Peyer's patch (tissue), 4 donors: ENCODE data around the gene SYNJ2. TPM values are rescaled to one million over a fixed set of nuclear protein-coding genes. Genes with fewer than 3 reads are reported as not detected.

Experiments
- DNase-seq, 3 donors: peaks; one replicate each; pipeline ENCODE4 v3.0.0-alpha.2; 2017 to 2019
- H3K27ac ChIP-seq, 4 donors: fragments of 200-600 bp; sonication (generic); one replicate each; pipeline ENCODE4 v1.5.1; 2016 to 2019
- H3K27me3 ChIP-seq, 2 donors: fragments of 200-600 bp; sonication (generic); one replicate each; pipeline ENCODE4 v1.5.1; 2019
- H3K36me3 ChIP-seq, 3 donors: fragments of 200-600 bp; sonication (generic); one replicate each; pipeline ENCODE4 v1.5.1; 2016 to 2019
- H3K4me1 ChIP-seq, 4 donors: fragments of 200-600 bp; sonication (generic); one replicate each; pipeline ENCODE4 v1.5.1; 2016 to 2019
- H3K4me3 ChIP-seq, 4 donors: fragments of 200-600 bp; sonication (generic); 1 replicate in 3 of 4; 2 replicates in 1 of 4; pipeline ENCODE4 v1.5.1; 2016 to 2019; ENCODE audit warnings: mild to moderate bottlenecking in 1 of 4
- H3K9me3 ChIP-seq, 4 donors: fragments of 200-600 bp; sonication (generic); one replicate each; pipeline ENCODE4 v1.5.1; 2016 to 2019; ENCODE audit warnings: mild to moderate bottlenecking in 1 of 4
- POLR2A ChIP-seq, 2 donors: fragments of 450-650 bp; IDR thresholded peaks; one replicate each; pipeline ENCODE4 v1.5.1; 2017; ENCODE audit warnings: antibody characterized with exemption in 2 of 2, mild to moderate bottlenecking in 2 of 2, moderate library complexity in 2 of 2
- total RNA-seq, 4 donors: library from RNA; depleted of rRNA; stranded (reverse); fragments of >200 nt; gene quantifications; one replicate each; pipeline ENCODE4 v1.1.0, GENCODE V29; 2016
- TF ChIP-seq, protein P1 (sequence below), 6 experiments: fragments of 450-650 bp in 4 of 6; fragments of 200-600 bp in 2 of 6; sonication (generic) in 1 of 6; IDR thresholded peaks; one replicate each; pipeline ENCODE4 v1.5.1; 2017 to 2019; ENCODE audit warnings: antibody characterized with exemption in 6 of 6, mild to moderate bottlenecking in 3 of 6, moderate library complexity in 1 of 6

SYNJ2 gene
- total RNA-seq, 4 donors from 2014 or later, result 26.8 to 47.2 (median 34.0) TPM

DNA sequence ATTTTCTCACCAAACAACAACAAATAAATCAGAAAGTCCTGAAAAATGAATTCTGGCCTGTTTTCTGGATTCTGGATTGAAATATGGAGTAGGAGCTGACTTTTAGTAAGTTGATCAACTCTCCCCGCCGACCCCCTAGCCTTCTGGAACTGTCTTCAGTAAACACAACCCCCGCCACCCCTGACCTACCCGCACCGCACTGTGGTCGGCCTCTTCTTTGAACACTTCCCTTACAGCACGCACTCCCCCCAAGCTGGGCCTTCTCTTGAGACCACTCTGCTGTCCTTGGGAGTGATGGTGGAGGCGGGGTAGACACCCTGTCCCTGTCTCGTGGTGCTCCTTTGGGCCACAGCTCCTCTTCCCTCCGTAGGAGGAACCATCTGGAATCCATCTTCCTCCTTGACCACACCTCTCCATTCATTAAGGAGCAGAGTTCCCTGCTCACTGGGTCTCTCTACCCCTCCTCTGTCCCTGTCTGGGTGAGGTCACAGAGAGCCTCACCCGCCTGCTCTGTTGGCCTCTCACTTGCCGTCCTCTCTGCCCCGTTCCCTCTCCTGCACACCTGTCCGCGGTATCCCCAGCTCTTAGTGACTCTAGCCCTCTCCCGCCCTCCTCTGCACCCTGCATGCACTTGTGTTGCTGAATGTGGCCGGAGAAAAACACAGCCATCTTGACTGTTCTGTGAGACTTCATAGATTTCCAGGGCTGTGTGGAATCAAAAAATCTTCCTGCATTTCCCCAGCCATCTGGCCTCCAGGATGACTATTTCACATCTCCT is 19.1 kb downstream of the SYNJ2 start:
- H3K27me3 ChIP-seq, result no peaks in the 10 kb centered on the region
- H3K36me3 ChIP-seq, result no peaks in the 10 kb centered on the region
- DNase-seq, result peak in 1 of 3 donors; percentile 37
- H3K4me3 ChIP-seq, result no peak overlapping the region
- H3K4me1 ChIP-seq, result peaks cover 0 to 33% (median 8%) of the 10 kb centered on the region in 4 donors
- H3K9me3 ChIP-seq, result no peaks in the 10 kb centered on the region
- no peak overlapping the region for H3K27ac ChIP-seq
- TF ChIP-seq POLR2A (IDR thresholded peaks at IDR 0.05), result no peak
- TF ChIP-seq, protein P1, sequence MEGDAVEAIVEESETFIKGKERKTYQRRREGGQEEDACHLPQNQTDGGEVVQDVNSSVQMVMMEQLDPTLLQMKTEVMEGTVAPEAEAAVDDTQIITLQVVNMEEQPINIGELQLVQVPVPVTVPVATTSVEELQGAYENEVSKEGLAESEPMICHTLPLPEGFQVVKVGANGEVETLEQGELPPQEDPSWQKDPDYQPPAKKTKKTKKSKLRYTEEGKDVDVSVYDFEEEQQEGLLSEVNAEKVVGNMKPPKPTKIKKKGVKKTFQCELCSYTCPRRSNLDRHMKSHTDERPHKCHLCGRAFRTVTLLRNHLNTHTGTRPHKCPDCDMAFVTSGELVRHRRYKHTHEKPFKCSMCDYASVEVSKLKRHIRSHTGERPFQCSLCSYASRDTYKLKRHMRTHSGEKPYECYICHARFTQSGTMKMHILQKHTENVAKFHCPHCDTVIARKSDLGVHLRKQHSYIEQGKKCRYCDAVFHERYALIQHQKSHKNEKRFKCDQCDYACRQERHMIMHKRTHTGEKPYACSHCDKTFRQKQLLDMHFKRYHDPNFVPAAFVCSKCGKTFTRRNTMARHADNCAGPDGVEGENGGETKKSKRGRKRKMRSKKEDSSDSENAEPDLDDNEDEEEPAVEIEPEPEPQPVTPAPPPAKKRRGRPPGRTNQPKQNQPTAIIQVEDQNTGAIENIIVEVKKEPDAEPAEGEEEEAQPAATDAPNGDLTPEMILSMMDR (IDR thresholded peaks at IDR 0.05), result no peak

DNA sequence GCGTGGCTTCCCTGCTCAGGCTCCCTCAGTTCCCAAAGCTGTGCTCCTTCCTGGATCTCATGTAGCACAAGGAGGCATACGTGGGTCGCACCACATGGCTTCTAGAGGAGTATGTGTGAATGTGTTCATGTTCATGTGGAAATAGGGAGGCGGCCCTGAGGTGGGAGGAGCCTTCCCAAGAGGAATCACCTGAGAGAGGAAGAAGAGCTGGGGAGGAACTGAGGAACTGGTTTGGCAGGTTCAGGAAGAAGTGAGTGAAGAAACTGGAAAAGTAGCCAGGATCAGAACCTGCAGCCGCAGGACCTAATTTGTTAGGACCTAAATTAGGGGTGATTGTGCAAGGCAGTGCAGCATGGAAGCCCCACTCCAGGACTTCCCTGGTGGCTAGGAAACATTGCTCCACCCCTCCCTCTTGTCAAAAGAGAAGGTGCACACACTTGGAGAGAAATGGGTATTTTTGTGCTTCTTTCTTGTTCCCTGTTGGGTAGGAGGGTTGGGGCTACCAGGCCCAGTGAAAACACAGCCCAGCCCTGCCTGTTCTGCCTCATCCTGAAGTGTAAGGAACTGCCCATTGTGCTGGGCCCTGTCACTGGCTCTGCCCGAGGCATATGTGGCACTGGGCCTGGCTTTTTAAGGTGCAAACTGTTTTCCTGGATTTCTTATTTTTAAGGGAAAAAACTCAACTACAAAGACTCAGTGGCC is 20.7 kb downstream of the SYNJ2 start:
- H3K9me3 ChIP-seq, result no peaks in the 10 kb centered on the region
- peak in 1 of 3 donors; percentile 65 for DNase-seq
- no peak for TF ChIP-seq POLR2A (IDR thresholded peaks at IDR 0.05)
- TF ChIP-seq, protein P1 (IDR thresholded peaks at IDR 0.05), result no peak
- peak overlapping the region; percentile 57 to 81 (median 70) for H3K27ac ChIP-seq
- no peaks in the 10 kb centered on the region for H3K27me3 ChIP-seq
- H3K4me3 ChIP-seq, result no peak overlapping the region
- peaks cover 0 to 33% (median 8%) of the 10 kb centered on the region in 4 donors for H3K4me1 ChIP-seq
- H3K36me3 ChIP-seq, result no peaks in the 10 kb centered on the region

DNA sequence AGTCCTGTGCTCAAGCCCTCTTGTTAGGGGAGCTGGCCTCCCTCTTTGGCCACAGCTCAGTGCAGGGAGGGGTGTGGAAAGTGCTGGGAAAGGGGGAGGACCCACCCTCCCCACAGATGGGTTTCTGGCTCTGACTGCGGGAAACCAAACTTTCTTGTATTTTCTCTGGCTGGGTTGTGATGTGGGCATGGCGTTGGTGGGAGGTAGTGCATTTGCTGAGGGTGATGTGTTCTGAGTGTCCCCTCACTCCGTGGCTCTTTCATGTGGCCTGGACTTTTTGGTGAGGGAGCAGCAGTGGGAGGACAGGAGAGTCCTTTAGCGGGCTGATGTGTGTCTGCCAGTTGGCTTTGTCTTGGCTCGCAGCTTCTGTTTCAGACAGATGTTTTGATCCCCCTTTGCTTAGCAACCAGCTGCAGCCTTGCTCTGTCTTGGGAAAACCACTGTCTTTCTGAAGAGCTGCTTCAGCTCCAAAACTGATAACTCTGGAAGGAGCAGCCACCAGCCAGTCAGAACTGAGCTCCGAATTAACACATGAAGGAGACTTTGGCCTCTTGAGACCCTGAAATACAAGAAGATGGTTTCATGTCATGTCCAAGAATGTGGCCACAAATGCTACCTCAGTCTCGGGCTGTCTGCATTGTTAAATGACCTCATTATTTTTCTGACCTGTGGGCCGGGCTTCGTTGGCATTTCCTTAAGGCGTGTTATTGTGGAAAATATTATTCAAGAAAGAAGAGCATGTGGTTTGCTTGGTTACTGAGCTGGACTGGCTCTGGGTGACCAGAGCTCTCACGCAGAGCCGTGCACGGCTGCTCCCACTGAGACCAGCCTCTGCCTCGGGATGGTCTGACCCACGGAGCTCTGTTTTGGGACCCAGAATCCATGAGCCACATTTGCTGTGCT is 21.5 kb downstream of the SYNJ2 start:
- no peak for TF ChIP-seq POLR2A (IDR thresholded peaks at IDR 0.05)
- TF ChIP-seq, protein P1 (IDR thresholded peaks at IDR 0.05), result no peak
- DNase-seq, result peak in 1 of 3 donors; percentile 64
- peaks cover 0 to 33% (median 8%) of the 10 kb centered on the region in 4 donors for H3K4me1 ChIP-seq
- no peaks in the 10 kb centered on the region for H3K27me3 ChIP-seq
- peak overlapping the region; percentile 57 to 81 (median 70) for H3K27ac ChIP-seq
- H3K9me3 ChIP-seq, result no peaks in the 10 kb centered on the region
- H3K4me3 ChIP-seq, result no peak overlapping the region
- H3K36me3 ChIP-seq, result no peaks in the 10 kb centered on the region

DNA sequence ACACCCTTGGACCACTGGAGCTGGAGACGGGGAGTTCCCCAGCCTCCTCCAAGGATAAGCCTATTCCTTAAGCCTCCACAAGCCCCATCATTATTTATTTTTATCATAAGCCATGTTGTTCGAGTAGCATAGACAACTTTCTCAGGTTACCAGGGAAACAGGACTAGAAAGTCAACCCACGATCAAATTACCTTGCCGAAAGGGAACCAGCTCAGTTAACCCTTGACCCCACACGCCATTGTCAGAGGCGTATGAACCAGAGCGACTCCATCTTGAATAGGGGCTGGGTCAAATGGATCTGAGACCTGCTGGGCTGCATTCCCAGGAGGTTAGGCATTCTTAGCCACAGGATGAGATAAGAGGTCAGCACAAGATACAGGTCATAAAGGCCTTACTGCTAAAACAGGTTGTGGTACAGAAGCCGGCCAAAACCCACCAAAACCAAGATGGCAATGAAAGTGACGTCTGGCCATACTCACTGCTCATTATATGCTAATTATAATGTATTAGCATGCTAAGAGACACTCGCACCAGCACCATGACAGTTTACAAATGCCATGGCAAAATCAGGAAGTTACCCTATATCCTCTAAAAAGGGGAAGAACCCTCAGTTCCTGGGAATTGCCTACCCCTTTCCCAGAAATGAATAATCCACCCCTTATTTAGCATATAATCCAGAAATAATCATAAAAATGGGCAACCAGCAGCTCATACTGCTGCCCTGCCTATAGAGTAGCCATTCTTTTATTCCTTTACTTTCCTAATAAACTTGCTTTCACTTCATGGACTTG is 22.4 kb downstream of the SYNJ2 start:
- H3K27me3 ChIP-seq, result no peaks in the 10 kb centered on the region
- no peaks in the 10 kb centered on the region for H3K36me3 ChIP-seq

More for the DNA sequence above, 22.4 kb downstream of the SYNJ2 start:
- no peaks in the 10 kb centered on the region for H3K9me3 ChIP-seq
- no peak overlapping the region for H3K4me3 ChIP-seq
- H3K27ac ChIP-seq, result peak overlapping the region; percentile 38 to 81 (median 70)
- TF ChIP-seq POLR2A (IDR thresholded peaks at IDR 0.05), result no peak
- TF ChIP-seq, protein P1 (IDR thresholded peaks at IDR 0.05), result no peak
- DNase-seq, result no peak
- peaks cover 0 to 39% (median 8%) of the 10 kb centered on the region in 4 donors for H3K4me1 ChIP-seq
